GM20431 (cell line): ENCODE results near the gene ABRAXAS1.
"Not testable (repeated sequence)": the region's sequence is repeated elsewhere in the genome, so short reads cannot be mapped to it uniquely, and the experiment has no call there.

ENCODE experiments used
- in situ Hi-C: fragments of 300-500 bp; cut with MseI, MboI; formaldehyde crosslinking; loops from one replicate; pipeline ENCODE4 v1.15.0; 2020; ENCODE audit warnings: low sequenced_read_pairs; ENCODE audit not compliant: unreplicated experiment

Gene ABRAXAS1

GRCh38 chr4:83484500-83485461, at the start of gene ABRAXAS1:
Gene ABRAXAS1, minus strand, starts transcription at chr4:83485100. Its CDS starts 28 bp downstream, at chr4:83485072.
- in situ Hi-C loops = no loop called here

GRCh38 chr4:83527671-83528070, 42.8 kb upstream of the ABRAXAS1 start:
- in situ Hi-C loops = no loop called here

GRCh38 chr4:83522239-83522638, 37.3 kb upstream of the ABRAXAS1 start:
- in situ Hi-C loops = no loop called here

GRCh38 chr4:83516042-83516772, 31.3 kb upstream of the ABRAXAS1 start:
- in situ Hi-C loops = loop anchor here (10.0 kb wide), 1 partner anchor 119 kb away; no protein-coding TSS in a partner anchor

- in situ Hi-C loops = loop anchor here (10.0 kb wide), 1 partner anchor 124 kb away; no protein-coding TSS in a partner anchor
Measured at GRCh38 chr4:83510442-83510841, 25.5 kb upstream of the ABRAXAS1 start.

- in situ Hi-C loops = not testable (repeated sequence)
Measured at GRCh38 chr4:83509156-83509585, 24.3 kb upstream of the ABRAXAS1 start.

GRCh38 chr4:83504996-83505395, 20.1 kb upstream of the ABRAXAS1 start:
- in situ Hi-C loops = no loop called here

GRCh38 chr4:83504503-83504902, 19.6 kb upstream of the ABRAXAS1 start:
- in situ Hi-C loops = no loop called here

- in situ Hi-C loops = no loop called here
Measured at GRCh38 chr4:83503974-83504373, 19.1 kb upstream of the ABRAXAS1 start.

- in situ Hi-C loops = not testable (repeated sequence)
Measured at GRCh38 chr4:83501671-83502070, 16.8 kb upstream of the ABRAXAS1 start.

GRCh38 chr4:83498187-83498586, 13.3 kb upstream of the ABRAXAS1 start:
- in situ Hi-C loops = no loop called here

- in situ Hi-C loops = not testable (repeated sequence)
Measured at GRCh38 chr4:83496085-83496917, 11.4 kb upstream of the ABRAXAS1 start.

- in situ Hi-C loops = no loop called here
Measured at GRCh38 chr4:83490876-83491450, 6.1 kb upstream of the ABRAXAS1 start.

- in situ Hi-C loops = no loop called here
Measured at GRCh38 chr4:83489711-83490326, 4.9 kb upstream of the ABRAXAS1 start.

- in situ Hi-C loops = no loop called here
Measured at GRCh38 chr4:83486457-83487129, 1.7 kb upstream of the ABRAXAS1 start.

GRCh38 chr4:83473966-83474365, 10.9 kb downstream of the ABRAXAS1 start:
- in situ Hi-C loops = no loop called here

- in situ Hi-C loops = no loop called here
Measured at GRCh38 chr4:83473423-83473822, 11.5 kb downstream of the ABRAXAS1 start.

GRCh38 chr4:83456184-83456501, 28.8 kb downstream of the ABRAXAS1 start:
- in situ Hi-C loops = no loop called here
